Activated naive CD4-positive, alpha-beta T cell treated with anti-CD3 and anti-CD28 coated beads, Interleukin-2, amount 50 U/mL, for 16 hours (primary cell): ENCODE results near the gene NR2C2.

Experiments
- DNase-seq: peaks from one replicate; pipeline ENCODE4 v3.0.0-alpha.2; 2020

NR2C2 gene

DNA sequence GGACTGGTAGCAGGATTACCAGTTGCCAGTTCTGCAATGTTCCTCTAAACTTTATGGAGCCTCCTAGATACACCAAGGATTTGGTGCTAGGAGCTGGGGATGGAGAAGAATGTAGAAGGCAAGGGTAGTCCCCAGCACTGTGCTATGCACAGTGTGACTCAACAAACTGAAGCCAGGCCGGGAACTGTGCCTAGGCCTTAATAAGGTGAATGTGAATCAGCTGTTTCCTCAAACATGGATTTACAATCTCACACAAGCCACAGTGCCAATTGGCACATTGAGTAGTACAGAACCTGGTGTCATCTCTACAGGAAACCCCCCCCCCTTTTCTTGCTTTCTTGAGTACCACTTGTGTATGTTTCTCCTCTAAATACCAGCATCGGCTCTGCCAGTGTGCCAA, 85.3 kb downstream of the NR2C2 start:
- DNase-seq: no peak

DNA sequence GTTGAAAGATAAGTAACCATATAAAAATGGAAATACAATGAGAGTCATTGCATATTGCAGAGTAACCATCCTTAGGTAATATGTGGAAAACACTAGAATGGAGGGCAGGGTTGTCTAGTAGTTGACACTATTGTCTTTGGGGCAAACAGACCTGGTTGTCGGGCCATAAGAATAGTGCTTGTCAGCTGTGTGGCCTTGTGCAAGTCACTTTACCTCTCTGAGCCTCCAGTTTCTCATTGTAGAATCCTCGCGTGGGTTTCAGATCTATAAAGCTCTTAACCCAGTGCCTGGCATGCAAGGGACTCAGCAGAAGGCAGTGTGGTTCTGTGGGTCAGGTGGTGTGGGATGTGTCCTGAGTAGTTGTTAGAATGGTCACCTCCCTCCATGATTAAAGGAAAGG, 85.7 kb downstream of the NR2C2 start:
- no peak for DNase-seq

DNA sequence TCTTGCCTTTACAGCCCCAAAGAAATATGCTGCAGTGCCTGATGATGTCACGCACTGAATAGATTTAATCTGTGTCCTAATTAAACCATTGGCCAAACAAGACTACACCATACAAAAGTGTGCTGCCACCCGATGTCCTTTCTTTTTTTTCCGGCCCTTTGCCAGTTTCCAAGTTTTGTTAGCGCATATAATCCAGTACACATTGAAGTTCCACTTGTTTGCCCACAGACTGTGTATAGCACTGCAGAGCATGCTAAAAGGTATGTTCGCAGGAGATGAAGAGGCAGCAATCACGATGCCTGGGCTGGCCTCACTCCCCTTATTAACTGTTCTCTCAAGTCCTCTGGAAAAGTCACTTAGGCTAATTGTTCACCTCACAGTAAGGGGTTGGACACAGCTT, 90.9 kb downstream of the NR2C2 start:
- DNase-seq: no peak

DNA sequence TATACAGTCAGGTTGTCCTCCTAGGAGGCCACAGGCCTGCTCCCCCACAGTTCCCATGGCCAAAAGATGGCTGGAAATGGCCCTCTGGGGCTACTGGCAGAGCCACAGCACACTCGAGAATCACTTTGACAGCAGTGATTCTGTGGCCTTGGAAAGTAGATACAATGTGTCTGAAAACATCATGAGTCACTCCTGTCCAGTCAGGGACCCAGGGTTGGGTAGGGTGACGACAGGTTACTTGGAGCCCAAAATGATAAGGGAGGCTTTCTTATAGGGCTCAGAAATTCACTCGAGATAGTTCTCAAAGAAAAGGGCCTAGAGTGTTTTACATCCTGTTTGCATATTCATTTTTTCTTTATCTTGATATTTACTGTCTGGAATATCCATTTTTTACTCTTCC, 93.5 kb downstream of the NR2C2 start:
- DNase-seq: no peak

DNA sequence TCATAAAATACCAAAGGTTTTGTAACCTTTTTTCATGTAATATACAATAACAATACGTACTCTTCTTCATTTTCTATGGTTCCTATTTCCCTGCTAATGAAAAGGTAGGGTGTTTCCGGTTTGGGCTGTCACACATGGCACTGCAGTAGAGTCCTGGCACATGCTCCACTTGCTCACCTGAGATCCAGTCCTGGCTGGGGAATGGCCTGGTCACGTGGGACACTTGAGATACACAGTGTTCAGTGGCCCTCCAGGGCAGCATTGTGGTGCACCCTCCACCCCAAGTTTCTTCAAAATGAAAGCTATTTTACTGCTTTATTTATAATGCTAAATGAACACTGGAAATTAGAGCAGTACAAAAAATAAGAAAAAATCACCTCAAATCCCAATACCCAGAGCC, 94.6 kb downstream of the NR2C2 start:
- no peak for DNase-seq

DNA sequence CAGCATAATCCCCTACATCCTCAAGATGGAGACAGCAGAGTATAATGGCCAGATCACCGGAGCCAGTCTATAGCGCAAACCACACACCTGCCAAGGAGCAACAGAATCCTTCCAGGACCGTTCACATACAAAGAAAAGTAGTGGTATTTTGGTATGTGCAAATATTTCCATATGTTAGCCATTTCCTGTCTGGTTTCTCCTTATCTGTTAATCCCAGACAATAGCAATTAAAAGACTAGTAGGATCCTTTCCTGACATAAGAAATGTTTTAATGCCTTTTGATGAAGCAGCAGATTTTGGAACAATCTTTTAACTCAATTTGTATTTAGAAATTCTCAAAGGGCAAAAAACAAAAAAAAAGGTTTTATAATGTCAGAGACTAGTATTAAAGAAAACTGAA, 95.6 kb downstream of the NR2C2 start:
- no peak for DNase-seq

DNA sequence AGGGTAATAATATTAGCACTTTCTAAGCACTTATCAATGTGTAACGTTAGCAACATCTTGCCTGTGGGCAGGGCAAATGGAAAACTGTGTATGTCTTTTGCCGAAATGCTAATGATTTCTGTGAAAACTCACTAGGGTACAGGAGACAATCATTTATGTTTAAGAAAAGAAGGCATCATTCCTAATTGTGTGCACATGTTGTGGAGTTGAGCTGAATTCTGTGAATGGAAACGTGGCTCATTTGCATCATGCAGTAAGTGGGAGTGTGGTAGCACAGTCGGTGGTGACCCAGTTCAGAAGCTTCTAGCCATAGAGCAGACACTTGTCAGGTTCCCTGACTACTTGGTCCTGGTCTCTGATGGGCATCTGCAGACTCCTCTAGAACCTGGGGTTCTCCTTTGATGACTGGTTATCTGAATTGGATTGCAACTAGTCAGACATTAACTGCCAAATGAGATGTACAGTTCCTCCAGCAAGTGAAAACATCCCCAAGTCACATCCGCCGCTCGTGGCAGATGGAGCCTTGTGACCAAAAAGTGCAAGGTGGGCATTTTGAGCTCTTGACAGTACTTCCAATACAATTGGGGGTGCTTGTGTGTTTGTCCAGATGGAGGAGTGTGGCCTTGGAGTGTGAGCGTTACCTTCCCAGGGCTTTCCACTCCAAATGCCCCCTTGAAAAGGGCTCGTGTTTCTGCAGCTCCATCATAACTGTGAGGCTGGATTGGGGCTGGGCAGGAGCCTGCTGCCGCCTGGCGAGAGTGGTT, 96.2 kb downstream of the NR2C2 start:
- DNase-seq: no peak

DNA sequence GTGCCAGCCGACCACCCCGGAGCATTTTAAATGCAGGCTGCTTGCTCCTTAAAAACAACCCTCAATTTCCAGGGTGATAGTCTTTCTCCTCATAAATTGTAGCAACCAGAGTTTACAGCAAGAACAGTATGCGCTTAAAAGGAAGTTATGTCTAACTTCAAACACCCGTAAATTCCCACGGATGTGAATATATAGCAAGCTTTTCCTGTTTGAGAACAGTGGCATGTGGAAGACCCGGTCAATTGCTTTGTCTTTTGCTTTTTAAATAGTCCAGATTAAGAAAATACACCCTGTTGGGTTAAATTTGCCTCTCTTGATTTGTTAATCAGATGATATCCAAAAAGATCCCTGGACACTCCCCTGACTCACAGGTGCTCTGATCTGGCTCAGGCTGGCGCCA, 96.9 kb downstream of the NR2C2 start:
- no peak for DNase-seq

DNA sequence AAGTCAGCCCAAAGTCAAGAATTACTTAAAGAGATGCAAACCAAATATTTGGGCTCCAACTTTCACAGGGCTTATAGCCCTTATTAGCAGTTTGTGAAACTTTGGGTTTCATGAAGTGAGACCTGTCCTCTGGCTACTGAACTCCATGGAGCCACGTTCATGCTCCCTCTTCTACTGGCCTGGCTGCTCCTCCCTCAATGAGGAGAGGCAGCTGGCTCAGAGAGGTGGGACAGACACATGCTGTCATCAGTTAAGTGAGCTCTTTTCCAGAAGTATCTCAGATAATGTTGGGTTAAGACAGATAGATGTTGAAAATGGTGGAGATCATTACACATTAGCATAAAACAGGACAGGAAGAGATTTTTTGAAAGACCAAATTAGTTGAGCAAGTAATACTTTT, 98.3 kb downstream of the NR2C2 start:
- no peak for DNase-seq

DNA sequence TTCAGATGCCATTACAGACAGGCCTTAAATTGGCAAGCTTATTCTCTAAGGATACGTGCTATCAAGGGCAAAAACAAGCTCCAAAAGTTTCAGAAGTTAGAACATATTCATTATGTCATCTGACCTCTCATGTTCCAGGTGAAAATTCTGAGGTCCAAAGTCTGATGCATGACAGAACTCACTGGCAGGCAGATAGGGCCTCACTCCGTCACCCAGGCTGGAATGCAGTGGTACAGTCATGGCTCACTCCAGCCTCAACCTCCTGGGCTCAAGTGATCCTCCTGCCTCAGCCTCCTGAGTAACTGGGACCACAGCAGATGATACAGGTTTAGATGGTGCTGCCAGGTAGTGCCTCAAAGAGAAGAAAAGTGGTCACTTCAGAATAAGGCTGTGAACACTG, 102.2 kb downstream of the NR2C2 start:
- DNase-seq: no peak

DNA sequence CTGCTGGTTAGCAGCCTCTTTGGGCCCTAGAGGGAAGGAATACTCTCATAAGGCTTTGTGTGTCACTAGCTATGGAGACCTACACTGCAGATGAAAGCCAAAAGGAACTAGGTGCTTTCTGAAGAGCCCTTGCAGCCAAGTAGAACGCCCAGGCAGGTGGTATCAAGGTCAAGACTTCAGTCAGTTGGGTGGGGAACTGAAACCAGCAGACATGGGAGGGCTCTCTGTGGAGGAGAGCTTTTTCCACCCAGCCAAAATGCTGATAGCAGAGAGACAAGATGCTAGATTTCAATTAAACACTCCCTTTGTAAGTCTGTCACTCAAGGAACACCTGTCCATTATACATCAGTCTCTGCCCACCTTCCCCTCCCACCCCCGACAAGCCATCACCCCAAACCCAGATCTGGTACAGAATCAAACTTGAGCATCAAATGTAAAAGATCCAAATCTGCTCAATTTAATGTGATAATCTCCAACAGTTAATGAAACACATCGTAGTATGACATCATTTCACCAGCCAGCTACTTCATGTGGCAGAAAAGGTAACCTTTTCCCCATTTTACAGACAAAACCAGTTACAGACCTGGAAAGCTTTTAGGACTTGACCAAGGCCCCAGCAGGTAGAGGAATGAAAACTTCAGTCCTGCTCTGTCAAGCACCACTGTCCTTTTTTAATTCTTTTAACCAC, 103.2 kb downstream of the NR2C2 start:
- no peak for DNase-seq

DNA sequence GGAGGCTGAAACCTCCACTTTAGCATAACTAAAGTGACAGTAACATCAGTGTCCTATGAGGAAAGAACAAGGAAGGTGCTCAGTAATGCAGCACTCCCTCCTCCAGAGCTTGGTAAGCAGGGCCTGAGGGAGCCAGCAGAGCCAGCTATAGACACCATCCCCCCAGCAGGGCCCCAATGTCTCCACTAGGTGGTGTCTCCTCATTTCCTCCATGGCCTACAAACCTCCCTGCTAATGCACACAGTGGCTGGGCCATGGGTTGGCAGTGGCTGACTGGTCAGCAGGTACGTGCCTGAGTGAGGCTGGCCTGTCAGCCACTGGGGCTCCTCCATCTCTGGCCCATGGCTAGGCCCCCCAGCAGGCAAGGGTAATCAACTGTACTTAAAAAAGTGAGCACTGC, 104.1 kb downstream of the NR2C2 start:
- peak; percentile 44 for DNase-seq

DNA sequence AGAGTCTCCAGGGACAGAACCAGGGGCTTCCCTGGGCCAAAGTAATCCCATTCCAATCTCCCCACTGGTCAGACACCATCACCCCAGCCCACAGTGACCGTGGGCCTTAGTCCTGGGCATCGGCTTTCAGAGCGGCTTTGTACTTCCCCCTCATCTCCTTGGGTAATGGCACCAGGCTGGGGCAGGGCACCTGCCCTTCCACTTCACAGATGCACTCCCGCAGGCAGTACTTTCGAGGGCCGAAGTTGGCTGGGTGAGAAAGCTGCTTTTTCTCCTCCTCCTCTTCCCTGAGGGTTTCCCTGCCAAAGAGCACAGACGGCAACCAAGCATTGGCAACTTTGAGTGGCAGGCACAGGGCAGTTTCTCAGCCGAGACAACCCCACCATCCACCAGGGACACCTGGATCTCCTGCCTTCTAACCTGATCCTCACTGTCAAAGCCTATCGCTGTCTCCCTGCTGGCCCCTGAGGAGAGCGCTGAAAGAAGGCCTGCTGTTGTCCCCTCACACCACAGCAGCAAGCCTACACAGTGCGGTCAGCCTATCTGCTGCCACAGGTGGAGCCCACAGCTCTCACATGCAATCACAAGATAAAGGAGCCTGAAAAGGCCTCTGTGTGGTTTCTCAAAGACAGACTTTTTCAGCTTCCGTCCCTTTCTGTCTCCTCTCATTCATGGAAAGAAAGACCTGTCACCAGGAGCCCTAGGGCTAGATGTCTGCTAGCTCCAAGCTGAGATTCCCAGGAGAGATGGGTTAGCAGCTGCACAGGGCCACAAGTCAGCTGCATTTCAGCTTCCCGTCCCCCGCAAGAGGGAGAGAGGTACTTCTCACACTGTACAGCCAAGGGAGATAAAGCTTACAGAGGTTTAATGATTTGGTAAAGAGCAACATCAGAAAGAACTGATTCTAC, 105.2 kb downstream of the NR2C2 start:
- no peak for DNase-seq

DNA sequence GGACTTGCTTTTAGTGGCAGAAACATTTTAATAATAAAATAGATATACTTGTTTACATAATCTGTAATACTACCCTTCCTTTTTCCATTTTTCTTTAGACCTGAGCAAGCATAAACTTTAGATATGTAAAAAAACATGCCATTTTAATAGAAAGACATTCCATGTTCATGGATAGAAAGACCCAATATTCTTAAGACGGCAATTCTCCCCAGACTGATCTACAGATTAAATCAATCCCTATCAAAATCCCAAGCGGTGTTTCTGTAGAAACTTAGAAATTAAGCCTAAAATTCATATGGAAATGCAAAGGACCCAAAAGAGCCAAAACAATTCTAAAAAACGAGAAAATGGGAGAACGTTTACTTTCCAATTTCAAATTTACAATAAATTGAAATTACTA, 106.2 kb downstream of the NR2C2 start:
- DNase-seq: no peak

DNA sequence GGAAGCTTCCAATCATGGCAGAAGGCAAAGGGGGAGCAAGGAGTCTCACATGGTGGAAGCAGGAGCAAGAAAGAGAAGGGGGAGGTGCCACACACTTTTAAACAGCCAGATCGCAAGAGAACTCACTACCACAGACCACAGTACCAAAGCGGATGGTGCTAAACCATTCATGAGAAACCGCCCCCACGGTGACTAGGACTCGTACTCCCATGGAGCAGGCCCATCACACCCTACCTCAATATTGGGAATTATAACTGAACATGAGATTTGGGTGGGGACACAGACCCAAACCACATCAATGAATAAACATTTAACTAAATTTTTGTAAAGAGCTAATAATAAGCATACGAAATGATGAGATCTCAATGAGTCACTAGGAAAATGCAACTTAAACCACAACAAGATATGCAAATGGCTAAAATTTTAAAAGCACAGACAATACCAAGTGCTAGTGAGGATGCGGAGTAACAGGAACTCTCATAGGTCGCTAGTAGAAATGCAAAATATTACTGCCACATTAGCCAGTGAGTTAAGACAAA, 107.7 kb downstream of the NR2C2 start:
- peak; percentile 59 for DNase-seq

DNA sequence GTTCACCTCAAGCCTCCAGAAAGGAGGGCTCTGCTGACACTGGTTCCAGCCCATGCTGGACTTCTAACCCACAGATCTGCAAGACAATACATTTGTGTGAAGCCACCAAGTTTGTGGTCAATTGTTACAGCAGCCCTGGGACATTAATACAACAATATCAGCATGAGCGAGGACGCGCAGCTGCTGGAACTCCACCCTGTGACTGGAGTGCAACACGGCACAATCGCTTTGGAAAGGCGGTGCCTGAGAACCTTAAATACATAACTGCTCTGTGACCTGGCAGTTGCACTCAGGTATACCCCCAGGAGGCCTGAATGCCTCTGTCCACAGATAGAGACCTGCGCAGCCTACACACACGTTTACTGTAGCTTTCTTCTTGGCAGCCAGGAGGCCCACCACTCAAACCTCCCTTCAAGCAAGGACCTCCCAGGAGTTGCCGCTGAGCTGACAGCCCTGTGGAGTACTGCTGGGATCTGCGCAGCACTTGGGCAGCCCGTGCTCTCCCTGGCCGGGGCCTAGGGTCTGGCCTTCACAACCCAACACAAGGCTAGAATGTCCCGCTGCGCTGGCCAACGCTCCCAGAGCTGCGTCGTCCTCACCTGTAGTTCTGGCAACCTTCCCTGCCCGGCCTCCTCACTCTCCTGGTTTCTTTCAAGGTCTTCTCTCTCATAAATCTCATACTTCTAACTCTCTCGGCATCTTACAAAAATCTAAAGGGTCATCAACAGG, 109.5 kb downstream of the NR2C2 start:
- DNase-seq: no peak

DNA sequence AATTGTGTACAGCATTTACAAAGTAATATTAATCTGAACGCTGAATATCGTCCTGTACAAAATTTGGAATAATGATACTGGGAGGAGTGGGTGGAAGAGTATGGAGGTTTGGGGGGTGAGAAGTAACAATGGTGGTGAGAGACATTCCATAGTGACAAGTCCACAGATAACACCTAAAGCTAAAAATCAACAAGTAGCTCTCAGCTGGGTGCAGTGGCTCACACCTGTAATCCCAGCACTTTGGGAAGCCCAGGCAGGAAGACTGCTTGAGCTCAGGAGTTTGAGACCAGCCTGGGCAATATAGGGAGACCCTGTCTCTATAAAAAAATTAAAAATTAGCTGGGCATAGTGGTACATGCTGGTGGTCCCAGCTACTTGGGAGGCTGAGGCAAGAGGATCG, 112.6 kb downstream of the NR2C2 start:
- no peak for DNase-seq

DNA sequence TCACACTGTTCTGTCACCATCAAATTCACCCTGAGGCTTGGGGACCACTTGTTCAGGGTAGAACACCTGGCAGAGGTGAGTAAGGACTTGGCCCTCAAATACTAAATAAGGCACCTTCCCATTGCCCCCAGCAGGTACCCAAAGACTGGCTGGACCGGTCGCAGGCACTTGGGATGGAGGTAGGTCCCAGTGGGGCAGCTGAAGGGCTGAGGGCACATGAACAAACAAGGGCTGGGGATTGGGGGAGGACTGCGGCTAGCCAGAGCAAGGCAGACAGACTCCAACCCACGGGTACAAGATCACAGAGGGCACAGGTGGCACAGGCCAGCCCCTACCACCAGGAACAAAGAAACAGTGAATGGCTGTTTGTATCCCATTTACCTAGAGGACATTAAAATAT, 115.9 kb downstream of the NR2C2 start:
- no peak for DNase-seq

DNA sequence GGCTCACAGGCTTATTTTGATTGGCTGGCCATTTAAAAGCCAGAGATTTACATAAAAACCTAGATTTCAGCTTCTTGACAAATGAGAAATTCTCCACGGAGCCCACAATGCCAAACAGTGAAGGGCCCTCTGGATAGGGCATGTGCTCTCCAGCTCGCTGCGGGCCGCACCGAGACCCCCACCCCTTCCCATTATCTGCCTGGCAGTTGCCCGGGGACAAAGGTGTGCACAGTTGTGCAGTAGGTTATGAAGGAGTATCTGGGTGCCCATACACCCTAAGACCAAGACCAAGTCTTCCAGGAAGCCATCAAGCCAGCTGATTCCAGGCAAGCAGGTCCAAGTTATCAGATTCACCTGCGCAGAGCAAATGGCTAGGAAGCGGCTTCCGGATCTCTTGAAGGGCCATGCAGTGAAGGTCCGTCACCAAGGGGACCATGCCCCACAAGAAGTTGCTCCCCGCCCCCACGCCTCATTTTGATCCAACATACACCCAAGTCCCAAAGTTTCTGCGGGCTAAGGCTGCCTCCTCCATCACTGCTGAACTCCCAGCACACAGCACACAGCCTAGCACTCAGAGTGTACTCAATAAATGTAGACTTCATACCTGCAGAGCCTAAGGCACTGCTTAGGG, 116.4 kb downstream of the NR2C2 start:
- DNase-seq: no peak

DNA sequence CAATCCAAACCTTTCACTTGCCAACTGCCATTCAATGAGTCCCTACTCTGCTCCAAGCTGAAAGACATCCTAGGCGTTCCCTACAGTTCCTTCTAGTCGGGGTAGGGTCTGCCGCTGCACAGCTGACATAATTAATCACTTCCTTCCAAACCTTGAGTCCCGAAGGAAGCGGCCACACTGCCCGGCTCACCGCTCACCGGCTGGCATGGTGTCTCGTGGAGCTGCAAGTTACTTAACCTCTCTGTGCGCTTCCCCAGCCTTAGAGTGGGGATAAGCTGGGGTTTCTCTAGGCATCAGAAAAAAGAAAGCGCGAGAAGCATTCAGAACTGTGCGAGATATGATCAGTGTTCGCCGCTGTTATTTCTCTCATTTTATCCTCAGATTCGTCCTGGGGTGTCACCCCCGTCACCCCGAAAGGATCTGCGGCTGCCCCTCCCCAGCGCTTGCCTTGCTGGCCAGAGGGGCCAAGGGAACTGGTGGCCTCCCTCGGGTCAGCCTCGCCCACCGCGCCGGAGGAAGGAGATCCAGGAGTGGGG, 117.0 kb downstream of the NR2C2 start:
- peak; percentile 28 for DNase-seq

DNA sequence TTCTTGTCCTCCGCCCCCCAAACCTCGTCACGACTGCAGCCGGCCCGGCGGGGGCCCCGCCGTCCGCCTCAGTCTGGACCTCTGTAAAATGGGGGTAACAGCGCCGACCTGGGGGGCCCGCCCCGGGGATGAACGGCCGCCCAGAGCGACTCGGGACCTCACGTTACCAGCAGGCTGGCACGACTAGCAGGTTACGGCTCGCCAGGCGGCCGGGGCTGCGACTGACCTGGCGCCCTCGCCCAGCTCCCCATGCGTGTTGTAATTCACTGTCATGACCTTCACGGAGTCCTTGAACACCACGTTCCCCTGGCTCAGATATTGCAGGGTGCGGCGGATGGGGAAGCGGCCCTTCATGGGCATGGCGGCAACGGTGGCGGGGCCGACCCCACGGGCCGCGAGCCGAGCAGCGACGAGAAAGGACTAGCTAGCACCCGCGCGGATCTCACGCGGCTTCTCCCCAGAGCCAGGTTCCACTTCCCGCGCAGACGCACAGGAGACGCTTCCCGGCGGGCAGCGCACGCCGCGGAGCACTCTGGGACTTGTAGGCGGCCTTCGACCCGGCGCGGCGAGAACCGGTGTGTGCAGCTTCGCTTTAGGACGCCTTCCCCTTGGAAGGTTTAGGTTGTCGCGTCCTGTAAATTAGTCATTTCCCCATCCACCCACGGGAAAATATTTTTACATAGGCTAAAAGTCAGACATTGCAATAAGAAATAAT, 117.6 kb downstream of the NR2C2 start, which contains the start of gene MRPS25:
Gene MRPS25, minus strand, starts transcription at position 481 of the 715 bp plus-strand sequence. Its CDS starts 121 bp downstream, at position 360.
- DNase-seq: peak; percentile 91
